K562 (cell line): Measurements from ENCODE around the gene COG4. TPM values are rescaled to one million over a fixed set of nuclear protein-coding genes. Genes with fewer than 3 reads are reported as not detected.

Experiments used
- ARID3A ChIP-seq: IDR thresholded peaks from 2 replicates; pipeline ENCODE4 v1.6.1; 2012; ENCODE audit warnings: low read depth, low read length, improper control_type of control experiment, borderline replicate concordance
- BMI1 ChIP-seq: fragments of 150-350 bp; IDR thresholded peaks from 2 replicates; pipeline ENCODE4 v1.6.1; 2014; ENCODE audit warnings: low read length
- CTCF ChIP-seq, 3 experiments: IDR thresholded peaks in 2 of 3; conservative IDR thresholded peaks in 1 of 3; 2 replicates each; pipeline ENCODE4 v1.5.1; 2011 to 2012; ENCODE audit warnings: low read length in 3 of 3, mild to moderate bottlenecking in 3 of 3, control low read depth in 2 of 3, improper control_type of control experiment in 1 of 3, inconsistent platforms in 1 of 3, low read depth in 1 of 3, mixed read lengths in 1 of 3, moderate library complexity in 1 of 3; ENCODE audit not compliant: insufficient read depth in 2 of 3
- GABPA ChIP-seq: fragments of 200-800 bp; sonication (Bioruptor generic); conservative IDR thresholded peaks from 2 replicates; pipeline ENCODE4 v1.6.1; 2016; ENCODE audit warnings: low read depth, missing genetic modification characterization, missing compliant biosample characterization
- HDAC6 ChIP-seq: IDR thresholded peaks from 2 replicates; pipeline ENCODE4 v1.6.1; 2012; ENCODE audit warnings: low read depth, mild to moderate bottlenecking, control low read depth, inconsistent platforms, low read length, moderate library complexity
- LEF1 ChIP-seq: fragments of 450-650 bp; IDR thresholded peaks from 2 replicates; pipeline ENCODE4 v1.6.1; 2016; ENCODE audit warnings: mild to moderate bottlenecking
- MITF ChIP-seq: IDR thresholded peaks from 2 replicates; pipeline ENCODE4 v1.6.1; 2014; ENCODE audit warnings: antibody characterized with exemption
- PCBP2 ChIP-seq: fragments of 200-400 bp; formaldehyde crosslinking; IDR thresholded peaks from 2 replicates; pipeline ENCODE4 v1.6.1; 2018; ENCODE audit warnings: low read length, low read depth, mild to moderate bottlenecking, moderate library complexity; ENCODE audit not compliant: poor library complexity, severe bottlenecking
- PRPF4 ChIP-seq: fragments of 200-400 bp; formaldehyde crosslinking; IDR thresholded peaks from one replicate; pipeline ENCODE4 v1.6.1; 2017; ENCODE audit warnings: low read length, low read depth, mild to moderate bottlenecking; ENCODE audit not compliant: insufficient read depth, poor library complexity, severe bottlenecking
- STAG1 ChIP-seq: sonication (generic); formaldehyde crosslinking; IDR thresholded peaks from 2 replicates; pipeline ENCODE4 v1.5.0; 2020; ENCODE audit warnings: missing genetic modification reagents, borderline replicate concordance
- VEZF1 ChIP-seq: fragments of 200-800 bp; sonication (Bioruptor generic); IDR thresholded peaks from 2 replicates; pipeline ENCODE4 v1.6.1; 2017; ENCODE audit warnings: missing genetic modification characterization, missing compliant biosample characterization
- ZBTB34 ChIP-seq: fragments of 250-450 bp; sonication (Bioruptor Pico); IDR thresholded peaks from 2 replicates; pipeline ENCODE4 v1.8.0; 2021; ENCODE audit warnings: mild to moderate bottlenecking, moderate library complexity
- ZFP36 ChIP-seq: fragments of 150-350 bp; IDR thresholded peaks from 2 replicates; pipeline ENCODE4 v1.6.1; 2018; ENCODE audit warnings: low read length, low read depth; ENCODE audit not compliant: partially characterized antibody
- ZNF280B ChIP-seq: fragments of 250-450 bp; sonication (Bioruptor Pico); IDR thresholded peaks from 2 replicates; pipeline ENCODE4 v1.5.1; 2021; ENCODE audit warnings: mild to moderate bottlenecking
- ZNF384 ChIP-seq: IDR thresholded peaks from 2 replicates; pipeline ENCODE4 v1.6.1; 2012; ENCODE audit warnings: low read depth, low read length, improper control_type of control experiment
- ZSCAN29 ChIP-seq: fragments of 450-650 bp; IDR thresholded peaks from 2 replicates; pipeline ENCODE4 v1.6.1; 2017
- polyA plus RNA-seq, 8 experiments: library from polyadenylated mRNA; depleted of rRNA in 4 of 8; stranded (reverse) in 5 of 8; unstranded in 3 of 8; fragments of >200 nt; fragmentation: Nextera tagmentation in 2 of 8; fragmentation: Illumina TruSeq in 1 of 8; extraction: Ambion mirVana in 2 of 8; extraction: Trizol in 1 of 8; gene quantifications; 2 replicates each; pipeline versions ENCODE4 v1.2.1 to v1.2.3, GENCODE V29; 2011 to 2014; ENCODE audit warnings: inconsistent platforms in 1 of 8, missing spikeins in 1 of 8
- total RNA-seq, 7 experiments: library from RNA; depleted of rRNA in 6 of 7; stranded (reverse); fragments of >200 nt in 6 of 7; fragmentation: Illumina TruSeq in 2 of 7; extraction: Trizol in 2 of 7; gene quantifications; 2 replicates each; pipeline versions ENCODE4 v1.2.1 to v1.2.3, GENCODE V29; 2011 to 2021; ENCODE audit warnings: low replicate concordance in 1 of 7

The COG4 gene
- total and polyA plus RNA-seq, 9 of the 15 experiments (the other 6 are each of a cell fraction or from before 2014, with no cell fraction given) = 13.7 to 73.9 (median 44.2) TPM

- TF ChIP-seq ZSCAN29 (no peak), PRPF4 (no peak), ZFP36 (no peak), GABPA (tag) (peak; percentile 68), ZNF384 (no peak), HDAC6 (no peak), STAG1 (CRISPR knock-in tag) (no peak), CTCF (IDR thresholded peaks at IDR 0.05 in 2 of 3, conservative IDR thresholded peaks at IDR 0.05 in 1 of 3; ENCODE audit: insufficient read depth in 2 of 3, low read depth in 1 of 3, low read length in 3 of 3) (no peak), LEF1 (no peak), PCBP2 (no peak), BMI1 (no peak), MITF (no peak), ZNF280B (CRISPR knock-in tag) (no peak), ZBTB34 (CRISPR knock-in tag) (no peak), ARID3A (no peak), VEZF1 (peak; percentile 96)
These were observed 92.5 kb downstream of the COG4 start (continued) for GRCh38 chr16:70430667-70431536.
